Nephron (organoid): ENCODE data around the gene NOVA2.

Source experiments
- H3K27ac Mint-ChIP-seq, 3 experiments: 2 replicates each; pipeline ENCODE4 v1.8.0; 2020; ENCODE audit warnings: mixed read lengths in 3 of 3, mild to moderate bottlenecking in 2 of 3, moderate library complexity in 1 of 3
- H3K27me3 Mint-ChIP-seq: 2 replicates; pipeline ENCODE4 v1.8.0; 2021; ENCODE audit warnings: low read depth, mild to moderate bottlenecking, moderate library complexity, mixed read lengths
- H3K36me3 Mint-ChIP-seq: 2 replicates; pipeline ENCODE4 v1.8.0; 2020; ENCODE audit warnings: low read depth, mixed read lengths
- H3K4me1 Mint-ChIP-seq: 2 replicates; pipeline ENCODE4 v1.8.0; 2020; ENCODE audit warnings: mixed read lengths
- H3K4me3 Mint-ChIP-seq, 3 experiments: 2 replicates each; pipeline ENCODE4 v1.8.0; 2020; ENCODE audit warnings: mild to moderate bottlenecking in 3 of 3, mixed read lengths in 3 of 3, moderate library complexity in 2 of 3
- H3K9me3 Mint-ChIP-seq: 2 replicates; pipeline ENCODE4 v1.8.0; 2020; ENCODE audit warnings: mixed read lengths
- TF ChIP-seq, protein P1 (sequence below), 3 experiments: fragments of 200-600 bp; sonication (generic); IDR thresholded peaks; one replicate each; pipeline ENCODE4 v1.5.0; 2021; ENCODE audit warnings: antibody characterized with exemption in 3 of 3; ENCODE audit not compliant: unreplicated experiment in 3 of 3

The NOVA2 gene

DNA sequence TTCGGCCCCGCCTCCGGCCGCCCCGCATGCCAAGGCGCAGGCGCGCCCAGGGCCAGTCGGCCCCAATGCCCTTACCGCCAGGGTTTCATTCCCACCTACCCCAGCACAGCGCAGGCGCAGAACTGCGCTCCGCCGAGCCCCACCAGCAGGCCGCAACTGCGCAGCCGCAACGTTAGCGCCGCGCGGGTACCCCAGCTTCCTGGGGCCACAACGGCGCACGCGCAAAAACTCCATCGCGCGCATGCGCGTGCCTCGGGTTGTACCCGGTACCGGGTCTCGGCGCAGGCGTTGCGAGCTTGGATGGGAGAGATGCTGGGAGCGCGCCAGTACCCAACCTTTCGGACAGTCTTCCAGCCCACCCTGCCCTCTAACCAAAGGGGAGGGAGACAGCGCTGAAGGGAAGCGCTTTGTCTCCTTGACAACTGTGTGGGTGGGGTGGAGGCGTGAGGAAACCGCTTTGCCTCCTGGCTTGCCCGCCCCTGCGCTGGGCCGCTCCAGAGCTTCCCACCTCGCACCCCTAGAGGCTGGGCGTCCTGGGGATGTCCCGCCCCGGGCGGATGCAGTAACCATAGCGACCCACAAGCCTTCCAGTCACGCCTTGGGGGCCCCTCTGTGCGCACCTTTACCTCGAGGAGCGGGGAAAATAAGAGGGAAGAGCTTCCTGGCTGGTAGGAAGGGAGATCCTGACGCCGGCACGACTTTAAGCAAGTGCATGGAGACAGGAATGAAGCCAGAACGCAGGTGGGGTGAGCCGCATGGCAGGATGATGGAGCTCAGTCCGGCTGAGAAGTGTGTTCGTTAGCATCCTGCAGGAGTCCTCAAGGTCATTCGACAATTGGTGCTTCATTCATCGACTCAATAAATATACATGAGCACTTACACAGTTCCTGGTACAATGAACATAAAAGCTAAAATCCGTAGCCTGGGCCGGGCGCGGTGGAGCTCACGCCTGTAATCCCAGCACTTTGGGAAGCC is 70.7 kb downstream of the NOVA2 start:
- Mint-ChIP-seq H3K36me3 (peaks cover 23% of the 10 kb centered on the region), H3K4me3 (peak overlapping the region; percentile 90 to 98 (median 97))

DNA sequence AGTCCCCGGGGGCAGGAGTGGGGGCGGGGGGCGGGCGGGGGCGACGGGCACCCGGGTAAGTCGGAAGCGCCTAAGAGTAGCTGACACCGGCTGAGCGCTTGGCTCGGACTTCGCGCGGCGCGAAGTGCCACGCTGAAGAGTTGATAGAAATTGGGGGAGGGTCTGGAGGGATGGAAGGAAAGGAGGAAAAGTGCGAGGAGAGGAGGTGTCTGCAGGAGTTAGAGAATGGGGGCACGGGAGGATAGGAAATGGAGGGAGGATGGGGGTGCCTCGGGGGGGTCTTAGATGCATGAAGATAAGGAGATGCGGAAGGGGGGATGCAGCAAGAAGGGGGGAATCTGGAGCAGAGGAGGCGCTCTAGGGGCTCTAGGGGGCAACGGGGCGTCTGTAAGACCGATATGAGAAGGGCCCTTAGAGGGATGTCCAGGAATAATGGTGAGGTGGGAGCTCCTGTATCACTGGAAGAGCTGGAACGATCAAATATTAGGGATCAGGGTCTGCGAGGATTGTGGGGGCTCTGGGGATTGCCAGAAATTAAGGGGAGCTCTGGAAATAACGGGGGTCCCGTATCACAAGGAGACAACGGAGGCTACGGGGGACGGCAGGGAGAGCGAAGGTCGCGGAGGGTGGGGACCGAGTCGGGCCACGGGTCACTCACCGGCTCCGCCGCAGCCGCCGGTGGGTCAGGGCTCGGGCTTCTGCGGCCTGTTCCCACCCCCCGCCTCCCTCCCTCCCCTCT is 71.6 kb downstream of the NOVA2 start, which contains the start of gene MYPOP:
Gene MYPOP (minus strand): TSS at position 702 of the 739 bp plus-strand sequence. CDS start 840 bp downstream, outside the sequence.
- no peaks in the 10 kb centered on the region for H3K9me3 Mint-ChIP-seq
- TF ChIP-seq, protein P1, sequence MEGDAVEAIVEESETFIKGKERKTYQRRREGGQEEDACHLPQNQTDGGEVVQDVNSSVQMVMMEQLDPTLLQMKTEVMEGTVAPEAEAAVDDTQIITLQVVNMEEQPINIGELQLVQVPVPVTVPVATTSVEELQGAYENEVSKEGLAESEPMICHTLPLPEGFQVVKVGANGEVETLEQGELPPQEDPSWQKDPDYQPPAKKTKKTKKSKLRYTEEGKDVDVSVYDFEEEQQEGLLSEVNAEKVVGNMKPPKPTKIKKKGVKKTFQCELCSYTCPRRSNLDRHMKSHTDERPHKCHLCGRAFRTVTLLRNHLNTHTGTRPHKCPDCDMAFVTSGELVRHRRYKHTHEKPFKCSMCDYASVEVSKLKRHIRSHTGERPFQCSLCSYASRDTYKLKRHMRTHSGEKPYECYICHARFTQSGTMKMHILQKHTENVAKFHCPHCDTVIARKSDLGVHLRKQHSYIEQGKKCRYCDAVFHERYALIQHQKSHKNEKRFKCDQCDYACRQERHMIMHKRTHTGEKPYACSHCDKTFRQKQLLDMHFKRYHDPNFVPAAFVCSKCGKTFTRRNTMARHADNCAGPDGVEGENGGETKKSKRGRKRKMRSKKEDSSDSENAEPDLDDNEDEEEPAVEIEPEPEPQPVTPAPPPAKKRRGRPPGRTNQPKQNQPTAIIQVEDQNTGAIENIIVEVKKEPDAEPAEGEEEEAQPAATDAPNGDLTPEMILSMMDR (IDR thresholded peaks at IDR 0.05; ENCODE audit: unreplicated experiment in 3 of 3) = no peak
- H3K4me1 Mint-ChIP-seq = peaks cover 5% of the 10 kb centered on the region
- H3K4me3 Mint-ChIP-seq = peak within 1 kb of the TSS; percentile 90 to 98 (median 97)
- H3K27me3 Mint-ChIP-seq = peaks cover 19% of the 10 kb centered on the region
- H3K27ac Mint-ChIP-seq = peak within 1 kb of the TSS in 2 of 3 experiments; percentile 56 to 68
- H3K36me3 Mint-ChIP-seq = peaks cover 23% of the 10 kb centered on the region

More for the DNA sequence above, 70.7 kb downstream of the NOVA2 start:
- TF ChIP-seq, protein P1 (IDR thresholded peaks at IDR 0.05; ENCODE audit: unreplicated experiment in 3 of 3) = no peak
- peak overlapping the region in 2 of 3 experiments; percentile 38 to 56 for H3K27ac Mint-ChIP-seq
- peaks cover 5% of the 10 kb centered on the region for H3K4me1 Mint-ChIP-seq
- no peaks in the 10 kb centered on the region for H3K9me3 Mint-ChIP-seq
- H3K27me3 Mint-ChIP-seq = peaks cover 19% of the 10 kb centered on the region

DNA sequence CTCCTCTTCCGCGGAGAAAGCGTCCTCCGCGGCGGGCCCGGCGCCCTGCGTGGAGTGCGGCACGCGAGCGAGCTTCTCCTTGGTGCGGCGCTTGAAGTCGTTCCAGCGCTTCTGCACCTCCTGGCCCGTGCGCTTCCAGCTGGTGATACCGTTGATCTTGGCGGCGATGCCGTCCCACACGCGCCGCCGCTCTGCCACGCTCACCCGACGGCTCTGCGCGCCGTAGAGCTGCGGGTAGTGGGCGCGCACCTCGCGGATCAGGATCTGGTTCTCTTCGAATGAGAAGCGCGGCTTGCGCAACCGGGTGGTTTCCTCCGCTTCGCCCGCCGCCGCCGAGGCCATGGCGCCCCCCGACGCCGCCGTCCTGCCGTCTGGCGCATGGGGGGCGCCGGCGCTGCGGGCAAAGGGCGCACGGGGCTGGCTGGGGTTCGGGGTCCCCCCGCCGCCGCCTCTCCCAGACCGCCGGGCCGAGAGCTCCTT is 72.2 kb downstream of the NOVA2 start:
- H3K9me3 Mint-ChIP-seq = no peaks in the 10 kb centered on the region
- peaks cover 19% of the 10 kb centered on the region for H3K27me3 Mint-ChIP-seq
- peak overlapping the region; percentile 37 to 60 (median 52) for H3K4me3 Mint-ChIP-seq
- TF ChIP-seq, protein P1 (IDR thresholded peaks at IDR 0.05; ENCODE audit: unreplicated experiment in 3 of 3) = no peak
- H3K36me3 Mint-ChIP-seq = peaks cover 23% of the 10 kb centered on the region
- no peak overlapping the region for H3K27ac Mint-ChIP-seq
- peaks cover 5% of the 10 kb centered on the region for H3K4me1 Mint-ChIP-seq

DNA sequence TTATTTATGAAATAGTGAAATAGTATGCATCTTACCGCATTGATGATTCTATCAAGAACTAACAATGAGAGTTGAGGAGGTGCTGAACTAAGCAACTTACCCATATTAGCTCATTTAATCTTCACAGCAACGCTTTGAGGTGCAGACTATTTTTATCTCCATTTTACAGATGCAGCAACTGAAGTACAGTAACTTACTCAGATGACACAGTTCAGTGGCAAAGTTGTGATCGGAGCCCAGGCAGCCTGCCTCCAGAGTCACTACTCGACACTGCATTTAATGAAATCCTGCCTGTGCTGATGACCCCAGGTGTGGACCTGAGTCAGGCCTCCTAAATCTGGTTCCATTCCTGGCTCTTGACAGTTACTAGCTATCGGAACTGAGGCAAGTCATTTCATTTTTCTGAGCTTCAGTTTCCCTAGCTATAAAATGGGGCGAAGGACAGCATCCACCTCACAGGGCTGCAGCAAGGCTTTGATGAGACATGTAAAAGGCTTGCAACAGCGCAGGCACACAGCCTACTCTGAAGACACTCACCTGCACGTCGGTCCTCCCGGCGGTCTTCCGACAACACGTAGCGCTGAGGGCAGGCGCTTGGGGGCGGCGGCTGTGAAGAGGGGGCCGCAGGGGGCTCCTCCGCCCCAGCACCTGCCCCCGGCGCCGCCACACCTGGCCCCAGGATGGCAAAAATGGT is 72.8 kb downstream of the NOVA2 start:
- H3K36me3 Mint-ChIP-seq = peaks cover 23% of the 10 kb centered on the region
- H3K4me1 Mint-ChIP-seq = peaks cover 5% of the 10 kb centered on the region
- no peaks in the 10 kb centered on the region for H3K9me3 Mint-ChIP-seq
- H3K4me3 Mint-ChIP-seq = peak overlapping the region; percentile 55 to 78 (median 78)
- peaks cover 19% of the 10 kb centered on the region for H3K27me3 Mint-ChIP-seq
- H3K27ac Mint-ChIP-seq = no peak overlapping the region
- TF ChIP-seq, protein P1 (IDR thresholded peaks at IDR 0.05; ENCODE audit: unreplicated experiment in 3 of 3) = no peak

DNA sequence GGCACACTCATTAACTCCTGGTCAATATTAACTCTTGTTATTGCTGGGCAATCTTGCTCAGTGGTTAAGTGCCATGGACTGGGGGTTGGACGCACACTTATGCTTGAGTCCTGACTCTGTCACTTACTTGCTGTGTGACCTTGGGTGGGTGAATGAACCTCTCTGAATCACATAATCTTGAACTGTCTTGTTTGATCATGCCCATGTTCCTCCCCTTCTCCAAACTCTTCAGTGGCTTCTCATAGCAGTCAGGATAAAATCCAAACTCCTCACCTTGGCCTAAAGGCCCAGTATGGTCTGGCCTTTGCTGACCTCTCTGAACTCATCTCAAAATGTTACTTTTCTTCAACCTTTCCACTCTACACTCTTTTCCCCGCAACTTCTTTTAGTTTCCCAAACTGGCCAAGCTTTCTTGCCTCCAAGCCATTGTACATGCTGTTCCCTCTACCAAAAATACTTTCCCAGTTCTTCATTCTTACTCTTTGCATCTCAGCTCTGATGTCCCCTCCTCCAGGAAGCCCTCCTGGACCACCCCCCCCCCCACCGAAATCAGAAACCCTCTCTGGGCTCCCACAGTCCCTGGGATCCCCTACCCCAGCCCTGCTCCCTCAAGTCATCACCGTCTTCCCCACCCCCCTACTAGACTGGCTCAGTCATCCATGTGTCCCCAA is 73.6 kb downstream of the NOVA2 start:
- no peak overlapping the region for H3K27ac Mint-ChIP-seq
- H3K9me3 Mint-ChIP-seq = no peaks in the 10 kb centered on the region
- TF ChIP-seq, protein P1 (IDR thresholded peaks at IDR 0.05; ENCODE audit: unreplicated experiment in 3 of 3) = no peak
- H3K27me3 Mint-ChIP-seq = peaks cover 19% of the 10 kb centered on the region
- H3K4me3 Mint-ChIP-seq = peak overlapping the region; percentile 41 to 78 (median 78)
- peaks cover 5% of the 10 kb centered on the region for H3K4me1 Mint-ChIP-seq
- peaks cover 31% of the 10 kb centered on the region for H3K36me3 Mint-ChIP-seq
